KMS-11 (cell line): Measurements from ENCODE around the gene MDH2.

Experiments used
- H2AFZ ChIP-seq: fragments of 200-600 bp; sonication (generic); 2 replicates; pipeline ENCODE4 v1.6.1; 2016; ENCODE audit warnings: antibody characterized with exemption, mixed run types, low read depth
- H3K27ac ChIP-seq: fragments of 200-600 bp; sonication (generic); 2 replicates; pipeline ENCODE4 v1.6.1; 2016; ENCODE audit warnings: mild to moderate bottlenecking, mixed run types
- H3K27me3 ChIP-seq: fragments of 200-600 bp; sonication (generic); 2 replicates; pipeline ENCODE4 v1.6.1; 2017; ENCODE audit warnings: mild to moderate bottlenecking, low read depth, mixed run types, moderate library complexity; ENCODE audit not compliant: insufficient read depth
- H3K36me3 ChIP-seq: fragments of 200-600 bp; sonication (generic); 2 replicates; pipeline ENCODE4 v1.6.1; 2017; ENCODE audit warnings: mild to moderate bottlenecking, mixed run types; ENCODE audit not compliant: insufficient read depth
- H3K4me1 ChIP-seq: fragments of 200-600 bp; sonication (generic); 2 replicates; pipeline ENCODE4 v1.6.1; 2016; ENCODE audit warnings: mild to moderate bottlenecking, low read depth, mixed run types; ENCODE audit not compliant: poor library complexity, severe bottlenecking
- H3K4me2 ChIP-seq: fragments of 200-600 bp; sonication (generic); 2 replicates; pipeline ENCODE4 v1.7.0; 2016; ENCODE audit warnings: mild to moderate bottlenecking, mixed run types
- H3K4me3 ChIP-seq: fragments of 200-600 bp; sonication (generic); IDR thresholded peaks from 2 replicates; pipeline ENCODE4 v1.6.1; 2017; ENCODE audit warnings: low read depth, low read length, mixed read lengths; ENCODE audit not compliant: insufficient read depth
- H3K79me2 ChIP-seq: fragments of 200-600 bp; sonication (generic); 2 replicates; pipeline ENCODE4 v1.6.1; 2016; ENCODE audit warnings: low read depth, mixed run types; ENCODE audit not compliant: insufficient read depth
- H3K9ac ChIP-seq: fragments of 200-600 bp; sonication (generic); 2 replicates; pipeline ENCODE4 v1.6.1; 2016; ENCODE audit warnings: mild to moderate bottlenecking, mixed run types
- H4K20me1 ChIP-seq: fragments of 200-600 bp; sonication (generic); 2 replicates; pipeline ENCODE4 v1.6.1; 2016; ENCODE audit warnings: mild to moderate bottlenecking, mixed run types; ENCODE audit not compliant: insufficient read depth
- CTCF ChIP-seq: fragments of 200-600 bp; sonication (generic); conservative IDR thresholded peaks from 2 replicates; pipeline ENCODE4 v1.6.1; 2017; ENCODE audit warnings: low read depth, mild to moderate bottlenecking, antibody characterized with exemption, low read length, moderate library complexity, mixed read lengths

MDH2 gene

GRCh38 chr7:76047811-76048667, at the start of gene MDH2, which contains the start of gene STYXL1:
Gene MDH2, plus strand, starts transcription at chr7:76048106. Its CDS starts 55 bp downstream, at chr7:76048161.
Gene STYXL1, minus strand, starts transcription at chr7:76048000. Its CDS starts 17,477 bp downstream, at chr7:76030523.
- TF ChIP-seq CTCF = no peak
- Histone ChIP-seq H3K36me3 (no peaks in the 10 kb centered on the region; the same call in 1 of the 2 replicates), H2AFZ (peak within 1 kb of the TSS; percentile 62)

GRCh38 chr7:76000566-76000965, 47.3 kb upstream of the MDH2 start:
- H3K4me3 ChIP-seq = no peak overlapping the region
- H2AFZ ChIP-seq = no peak overlapping the region
- H3K36me3 ChIP-seq = no peaks in the 10 kb centered on the region
- H3K4me1 ChIP-seq = no peaks in the 10 kb centered on the region
- H3K27me3 ChIP-seq = no peaks in the 10 kb centered on the region
- no peak overlapping the region for H3K27ac ChIP-seq
- no peak for TF ChIP-seq CTCF
- no peak overlapping the region for H3K9ac ChIP-seq
- H4K20me1 ChIP-seq = no peaks in the 10 kb centered on the region
- no peaks in the 10 kb centered on the region for H3K79me2 ChIP-seq
- H3K4me2 ChIP-seq = no peak overlapping the region

More at GRCh38 chr7:76047811-76048667, at the start of gene MDH2, which contains the start of gene STYXL1:
- 0 out of 2 replicates have a peak, but pooled peaks cover 5% of the 10 kb centered on the region for H4K20me1 ChIP-seq
- H3K4me2 ChIP-seq = peak within 1 kb of the TSS; percentile 97
- peak within 1 kb of the TSS; percentile 38 for H3K4me3 ChIP-seq
- peaks cover 26% of the 10 kb centered on the region for H3K4me1 ChIP-seq
- H3K9ac ChIP-seq = peak within 1 kb of the TSS; percentile 96
- H3K79me2 ChIP-seq = peaks cover 82% of the 10 kb centered on the region
- no peaks in the 10 kb centered on the region for H3K27me3 ChIP-seq
- H3K27ac ChIP-seq = peak within 1 kb of the TSS; percentile 85

- H3K4me2 ChIP-seq = no peak overlapping the region
- no peaks in the 10 kb centered on the region for H3K79me2 ChIP-seq
- TF ChIP-seq CTCF = no peak
- H2AFZ ChIP-seq = no peak overlapping the region
- H3K9ac ChIP-seq = no peak overlapping the region
- H3K4me1 ChIP-seq = no peaks in the 10 kb centered on the region
- no peaks in the 10 kb centered on the region for H4K20me1 ChIP-seq
- no peaks in the 10 kb centered on the region for H3K36me3 ChIP-seq
- H3K4me3 ChIP-seq = no peak overlapping the region
- no peak overlapping the region for H3K27ac ChIP-seq
- H3K27me3 ChIP-seq = no peaks in the 10 kb centered on the region
Observed at GRCh38 chr7:76002139-76002538, 45.8 kb upstream of the MDH2 start.

GRCh38 chr7:76002822-76003221, 45.1 kb upstream of the MDH2 start:
- Histone ChIP-seq H3K4me3 (no peak overlapping the region), H3K4me2 (no peak overlapping the region), H3K27me3 (no peaks in the 10 kb centered on the region), H3K9ac (no peak overlapping the region), H4K20me1 (no peaks in the 10 kb centered on the region), H3K4me1 (peaks cover 6% of the 10 kb centered on the region), H3K79me2 (no peaks in the 10 kb centered on the region), H3K27ac (no peak overlapping the region), H2AFZ (no peak overlapping the region), H3K36me3 (no peaks in the 10 kb centered on the region)
- TF ChIP-seq CTCF = no peak
